Nephron progenitor cell (in vitro differentiated cells): ENCODE measurements around the gene AFG1L.

Experiments used
- DNase-seq: peaks from one replicate; pipeline ENCODE4 v3.0.0; 2021
- H3K27ac Mint-ChIP-seq: 2 replicates; pipeline ENCODE4 v1.8.0; 2021; ENCODE audit warnings: mild to moderate bottlenecking, moderate library complexity, mixed read lengths
- H3K27me3 Mint-ChIP-seq: 2 replicates; pipeline ENCODE4 v1.8.0; 2021; ENCODE audit warnings: mild to moderate bottlenecking, low read depth, mixed read lengths; ENCODE audit not compliant: poor library complexity
- H3K36me3 Mint-ChIP-seq: 2 replicates; pipeline ENCODE4 v1.8.0; 2021; ENCODE audit warnings: low read depth, mixed read lengths
- H3K4me1 Mint-ChIP-seq: 2 replicates; pipeline ENCODE4 v1.8.0; 2021; ENCODE audit warnings: mixed read lengths
- H3K4me3 Mint-ChIP-seq: 2 replicates; pipeline ENCODE4 v1.8.0; 2021; ENCODE audit warnings: mild to moderate bottlenecking, moderate library complexity, mixed read lengths
- H3K9me3 Mint-ChIP-seq: 2 replicates; pipeline ENCODE4 v1.8.0; 2021; ENCODE audit warnings: mild to moderate bottlenecking, moderate library complexity, mixed read lengths
- TF ChIP-seq, protein P1 (sequence below): fragments of 200-600 bp; sonication (generic); IDR thresholded peaks from 2 replicates; pipeline ENCODE4 v1.5.0; 2021; ENCODE audit warnings: antibody characterized with exemption

The AFG1L gene

DNA sequence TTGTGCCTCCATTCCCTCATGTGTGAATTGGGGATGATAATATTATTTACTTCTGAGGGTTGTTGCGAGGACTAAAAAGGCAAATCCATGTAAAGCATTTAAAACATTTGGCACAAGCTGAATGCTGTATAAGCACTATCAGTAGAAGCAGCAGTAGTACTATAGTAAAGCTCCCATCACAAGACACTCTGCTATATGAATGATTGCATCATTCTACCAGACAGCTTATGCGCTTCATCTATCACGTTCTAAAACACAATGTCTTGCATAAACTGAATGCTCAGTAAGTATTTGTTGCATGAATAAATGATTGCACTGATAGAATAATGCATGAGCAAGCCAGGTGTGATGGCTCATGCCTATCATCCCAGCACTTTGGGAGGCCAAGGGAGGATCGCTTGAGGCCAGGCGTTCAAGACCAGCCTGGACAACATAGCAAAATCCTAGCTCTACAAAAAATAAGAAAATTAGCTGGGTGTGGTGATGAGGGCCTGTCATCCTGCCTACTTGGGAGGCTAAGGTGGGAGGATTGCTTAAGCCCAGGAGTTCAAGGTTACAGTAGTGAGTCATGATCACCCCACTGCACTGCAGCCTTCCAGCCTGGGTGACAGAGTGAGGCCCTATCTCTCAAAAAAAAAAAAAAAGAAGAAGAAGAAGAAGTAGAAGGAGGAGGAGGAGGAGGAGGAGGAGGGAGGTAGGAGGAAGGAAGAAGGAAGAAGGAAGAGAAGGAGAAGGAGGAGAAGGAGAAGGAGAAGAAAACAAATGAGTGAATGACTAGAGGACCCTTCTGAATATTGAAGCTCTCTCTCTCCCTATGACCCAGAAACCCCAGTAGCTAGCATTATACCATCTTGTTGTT is 215.8 kb downstream of the AFG1L start:
- DNase-seq: no peak
- Mint-ChIP-seq H3K27me3 (peaks cover 2% of the 10 kb centered on the region), H3K27ac (no peak overlapping the region), H3K9me3 (peaks cover 39% of the 10 kb centered on the region), H3K4me1 (no peaks in the 10 kb centered on the region), H3K4me3 (no peak overlapping the region), H3K36me3 (peaks cover 66% of the 10 kb centered on the region)
- TF ChIP-seq, protein P1, sequence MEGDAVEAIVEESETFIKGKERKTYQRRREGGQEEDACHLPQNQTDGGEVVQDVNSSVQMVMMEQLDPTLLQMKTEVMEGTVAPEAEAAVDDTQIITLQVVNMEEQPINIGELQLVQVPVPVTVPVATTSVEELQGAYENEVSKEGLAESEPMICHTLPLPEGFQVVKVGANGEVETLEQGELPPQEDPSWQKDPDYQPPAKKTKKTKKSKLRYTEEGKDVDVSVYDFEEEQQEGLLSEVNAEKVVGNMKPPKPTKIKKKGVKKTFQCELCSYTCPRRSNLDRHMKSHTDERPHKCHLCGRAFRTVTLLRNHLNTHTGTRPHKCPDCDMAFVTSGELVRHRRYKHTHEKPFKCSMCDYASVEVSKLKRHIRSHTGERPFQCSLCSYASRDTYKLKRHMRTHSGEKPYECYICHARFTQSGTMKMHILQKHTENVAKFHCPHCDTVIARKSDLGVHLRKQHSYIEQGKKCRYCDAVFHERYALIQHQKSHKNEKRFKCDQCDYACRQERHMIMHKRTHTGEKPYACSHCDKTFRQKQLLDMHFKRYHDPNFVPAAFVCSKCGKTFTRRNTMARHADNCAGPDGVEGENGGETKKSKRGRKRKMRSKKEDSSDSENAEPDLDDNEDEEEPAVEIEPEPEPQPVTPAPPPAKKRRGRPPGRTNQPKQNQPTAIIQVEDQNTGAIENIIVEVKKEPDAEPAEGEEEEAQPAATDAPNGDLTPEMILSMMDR: no peak

DNA sequence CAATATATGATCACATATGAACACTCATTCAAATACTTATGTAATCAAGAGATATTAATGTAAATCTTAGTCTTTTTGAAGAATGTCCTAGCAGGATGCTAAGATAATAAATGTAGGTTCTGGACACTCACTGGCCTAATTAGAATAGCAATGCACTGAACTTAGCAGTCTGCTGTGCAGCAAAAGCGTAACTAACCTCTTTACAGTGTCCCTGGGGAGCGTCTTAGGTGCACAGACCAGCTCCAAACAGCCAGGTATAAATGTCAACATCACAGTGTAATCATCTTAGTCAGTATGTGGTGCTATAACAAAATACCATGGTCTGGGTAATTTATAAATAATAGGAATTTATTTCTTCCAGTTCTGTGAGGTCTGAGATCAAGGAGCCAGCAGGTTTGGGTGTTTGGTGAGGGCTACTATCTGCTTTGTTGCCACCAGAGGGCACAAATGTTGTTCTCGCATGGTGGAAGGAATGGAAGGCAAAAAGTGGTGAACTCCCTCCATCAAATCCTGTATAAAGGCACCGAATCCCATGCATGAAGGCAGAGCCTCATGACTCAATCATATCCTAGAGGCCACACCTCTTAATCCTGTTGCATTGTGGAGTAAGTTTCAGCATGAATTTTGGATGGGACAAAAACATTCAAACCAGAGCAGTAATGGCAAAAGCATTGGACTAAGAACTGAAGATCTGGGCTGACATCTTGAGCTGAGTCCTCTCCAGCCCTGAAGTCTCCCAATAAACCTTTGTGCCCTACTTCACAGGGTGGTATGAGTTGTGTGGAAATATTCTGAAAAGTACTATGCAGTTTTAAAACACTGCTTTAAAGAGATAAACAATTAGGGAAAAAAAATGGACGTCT is 224.1 kb downstream of the AFG1L start:
- TF ChIP-seq, protein P1: peak; percentile 44
- DNase-seq: no peak
- no peak overlapping the region for H3K27ac Mint-ChIP-seq
- peaks cover 5% of the 10 kb centered on the region for H3K4me1 Mint-ChIP-seq
- H3K9me3 Mint-ChIP-seq: peaks cover 13% of the 10 kb centered on the region
- peaks cover 2% of the 10 kb centered on the region for H3K27me3 Mint-ChIP-seq
- peaks cover 31% of the 10 kb centered on the region for H3K36me3 Mint-ChIP-seq
- no peak overlapping the region for H3K4me3 Mint-ChIP-seq

DNA sequence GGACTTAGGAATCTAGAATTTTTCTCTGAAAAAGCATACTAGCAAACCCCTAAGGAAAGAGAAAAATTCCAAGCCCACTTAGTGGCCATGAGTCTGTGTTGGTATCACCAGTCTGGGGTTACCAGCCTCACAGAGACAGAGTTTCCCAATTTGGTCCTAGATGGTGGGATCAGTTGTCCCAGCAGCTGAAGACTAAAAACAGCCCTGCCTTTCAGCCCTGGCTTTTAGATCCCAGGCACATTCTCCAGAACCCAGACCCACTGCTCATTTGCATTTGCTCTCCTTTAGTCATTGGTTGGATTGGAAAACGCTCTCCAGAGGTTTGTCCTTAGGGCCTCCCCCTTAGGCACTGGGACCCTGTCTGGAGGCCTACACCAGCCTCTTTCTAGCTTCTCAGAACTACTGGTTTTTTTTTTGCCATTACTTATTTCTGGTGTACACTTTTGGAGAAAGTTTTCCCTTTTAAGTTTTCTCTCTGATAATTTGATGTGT is 226.8 kb downstream of the AFG1L start:
- H3K36me3 Mint-ChIP-seq: peaks cover 18% of the 10 kb centered on the region
- no peak overlapping the region for H3K27ac Mint-ChIP-seq
- no peaks in the 10 kb centered on the region for H3K9me3 Mint-ChIP-seq
- no peak overlapping the region for H3K4me3 Mint-ChIP-seq
- H3K27me3 Mint-ChIP-seq: no peaks in the 10 kb centered on the region
- TF ChIP-seq, protein P1: no peak
- DNase-seq: no peak
- peaks cover 10% of the 10 kb centered on the region for H3K4me1 Mint-ChIP-seq

DNA sequence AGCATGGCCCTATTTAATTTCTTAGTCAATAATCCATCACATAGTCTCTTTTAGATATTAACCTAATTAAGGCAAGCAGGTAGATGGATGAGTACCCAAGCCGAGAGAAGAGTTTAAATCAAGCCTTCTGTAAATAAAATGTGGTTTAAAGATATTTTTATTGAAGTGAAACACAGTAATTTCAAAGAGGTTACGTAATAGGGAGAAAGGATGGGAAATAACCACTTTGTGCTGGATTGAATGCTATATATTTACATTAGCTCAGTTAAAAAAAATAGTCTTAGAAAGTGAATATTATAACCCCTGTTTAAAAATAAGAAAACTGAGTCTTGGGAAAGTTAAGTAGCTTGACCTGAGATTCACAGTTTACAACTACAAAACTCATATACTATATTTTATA is 228.8 kb downstream of the AFG1L start:
- TF ChIP-seq, protein P1: no peak
- H3K27me3 Mint-ChIP-seq: no peaks in the 10 kb centered on the region
- H3K9me3 Mint-ChIP-seq: no peaks in the 10 kb centered on the region
- no peak overlapping the region for H3K4me3 Mint-ChIP-seq
- H3K36me3 Mint-ChIP-seq: peaks cover 18% of the 10 kb centered on the region
- DNase-seq: no peak
- no peak overlapping the region for H3K27ac Mint-ChIP-seq
- peaks cover 10% of the 10 kb centered on the region for H3K4me1 Mint-ChIP-seq

DNA sequence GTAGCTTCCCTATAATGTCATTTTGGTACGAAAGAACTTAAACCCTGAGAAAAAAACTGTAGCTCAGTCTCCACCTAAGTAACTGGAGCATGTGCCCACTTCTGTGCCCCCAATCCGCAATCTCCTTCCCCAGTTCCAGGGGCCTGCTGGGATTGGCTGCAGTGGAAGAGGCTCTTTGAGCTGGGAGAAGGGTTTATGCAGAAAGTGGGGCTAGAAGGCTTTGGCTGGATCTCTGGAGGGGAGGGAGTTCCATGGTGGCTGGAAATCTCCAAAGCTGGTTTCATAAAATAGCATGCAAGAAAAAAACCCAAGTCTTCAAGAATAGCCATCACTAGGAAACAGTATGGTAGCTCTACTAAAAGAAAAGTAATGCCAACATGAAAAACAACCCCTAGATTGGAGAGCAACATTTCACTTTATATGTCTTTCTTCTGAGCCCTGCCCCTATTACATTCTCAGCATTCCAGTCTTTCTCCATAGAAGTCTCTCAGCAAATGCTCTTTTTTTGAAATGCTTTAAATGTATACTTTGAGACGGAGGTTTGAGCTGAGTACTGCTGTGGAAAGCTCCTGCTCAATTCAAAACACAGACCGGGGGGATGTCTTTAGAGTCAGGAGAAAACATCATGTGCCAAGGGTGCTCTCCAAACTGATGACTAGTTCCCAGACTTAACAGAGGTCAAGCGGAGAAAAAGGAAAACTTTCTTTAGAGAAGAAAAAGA is 229.8 kb downstream of the AFG1L start:
- Mint-ChIP-seq H3K9me3 (no peaks in the 10 kb centered on the region), H3K27me3 (peaks cover 4% of the 10 kb centered on the region), H3K4me3 (no peak overlapping the region), H3K36me3 (peaks cover 11% of the 10 kb centered on the region), H3K4me1 (peaks cover 10% of the 10 kb centered on the region), H3K27ac (no peak overlapping the region)
- TF ChIP-seq, protein P1: no peak
- DNase-seq: no peak
